Measurements from ENCODE around the gene COL15A1.

The COL15A1 gene

GRCh38 chr9:99057665-99058625 lies 114.2 kb downstream of the COL15A1 start:
- no peak overlapping the region for H3K9ac ChIP-seq (ENCODE audit: low read length)
- no peak for TF ChIP-seq EZH2phosphoT487 (IDR thresholded peaks at IDR 0.05; ENCODE audit: low read length)
- peak overlapping the region; percentile 23 for H3K4me2 ChIP-seq (ENCODE audit: low read depth, low read length)
- peak; percentile 84 for DNase-seq
- H3K79me2 ChIP-seq (ENCODE audit: low read length): no peaks in the 10 kb centered on the region
- H3K36me3 ChIP-seq (replicated peaks; ENCODE audit: insufficient read depth, low read length): no peaks in the 10 kb centered on the region
- H3K9me2 ChIP-seq (replicated peaks; ENCODE audit: insufficient read depth, low read length): no peaks in the 10 kb centered on the region
- H3K27me3 ChIP-seq (replicated peaks; ENCODE audit: insufficient read depth, low read length): no peaks in the 10 kb centered on the region
- H3K27ac ChIP-seq (ENCODE audit: low read length): no peak overlapping the region; the same call in 1 of the 2 replicates
- H3K4me1 ChIP-seq (ENCODE audit: low read length): peaks cover 41% of the 10 kb centered on the region
- H3K4me3 ChIP-seq (ENCODE audit: low read length): no peak overlapping the region
- H2AFZ ChIP-seq (ENCODE audit: low read length): no peak overlapping the region
- no peaks in the 10 kb centered on the region for H3K9me3 ChIP-seq (replicated peaks; ENCODE audit: insufficient read depth, low read length)
- peaks cover 8% of the 10 kb centered on the region; the same call in 1 of the 2 replicates for H3F3A ChIP-seq (ENCODE audit: insufficient read depth, low read length)
- H4K20me1 ChIP-seq (ENCODE audit: insufficient read depth, low read length): no peaks in the 10 kb centered on the region

- no peak overlapping the region for H3K27ac ChIP-seq (ENCODE audit: low read length)
Measured at GRCh38 chr9:99058964-99059921, 115.5 kb downstream of the COL15A1 start.

GRCh38 chr9:99060621-99061020 lies 116.9 kb downstream of the COL15A1 start:
- Histone ChIP-seq H3K9me3 (replicated peaks; ENCODE audit: insufficient read depth, low read length) (no peaks in the 10 kb centered on the region), H3K27ac (ENCODE audit: low read length) (no peak overlapping the region), H3K4me1 (ENCODE audit: low read length) (peaks cover 31% of the 10 kb centered on the region), H3K4me3 (ENCODE audit: low read length) (no peak overlapping the region), H2AFZ (ENCODE audit: low read length) (no peak overlapping the region), H3F3A (ENCODE audit: insufficient read depth, low read length) (peaks cover 8% of the 10 kb centered on the region; the same call in 1 of the 2 replicates), H4K20me1 (ENCODE audit: insufficient read depth, low read length) (no peaks in the 10 kb centered on the region), H3K9ac (ENCODE audit: low read length) (no peak overlapping the region), H3K27me3 (replicated peaks; ENCODE audit: insufficient read depth, low read length) (no peaks in the 10 kb centered on the region), H3K9me2 (replicated peaks; ENCODE audit: insufficient read depth, low read length) (no peaks in the 10 kb centered on the region), H3K4me2 (ENCODE audit: low read depth, low read length) (no peak overlapping the region), H3K79me2 (ENCODE audit: low read length) (no peaks in the 10 kb centered on the region), H3K36me3 (replicated peaks; ENCODE audit: insufficient read depth, low read length) (no peaks in the 10 kb centered on the region)
- TF ChIP-seq EZH2 (optimal IDR thresholded peaks at IDR 0.05; ENCODE audit: low read depth, low read length) (no peak), CTCF (IDR thresholded peaks at IDR 0.05; ENCODE audit: low read length) (no peak)
- no peak for DNase-seq

More at GRCh38 chr9:99058964-99059921, 115.5 kb downstream of the COL15A1 start:
- H3K9me2 ChIP-seq (replicated peaks; ENCODE audit: insufficient read depth, low read length): no peaks in the 10 kb centered on the region
- H2AFZ ChIP-seq (ENCODE audit: low read length): no peak overlapping the region
- TF ChIP-seq EZH2phosphoT487 (IDR thresholded peaks at IDR 0.05; ENCODE audit: low read length) (no peak), CTCF (IDR thresholded peaks at IDR 0.05; ENCODE audit: low read length) (no peak), EZH2 (optimal IDR thresholded peaks at IDR 0.05; ENCODE audit: low read depth, low read length) (no peak)
- peaks cover 8% of the 10 kb centered on the region; the same call in 1 of the 2 replicates for H3F3A ChIP-seq (ENCODE audit: insufficient read depth, low read length)
- no peaks in the 10 kb centered on the region for H3K9me3 ChIP-seq (replicated peaks; ENCODE audit: insufficient read depth, low read length)
- H3K36me3 ChIP-seq (replicated peaks; ENCODE audit: insufficient read depth, low read length): no peaks in the 10 kb centered on the region
- no peaks in the 10 kb centered on the region for H4K20me1 ChIP-seq (ENCODE audit: insufficient read depth, low read length)
- no peak for DNase-seq
- no peak overlapping the region for H3K4me3 ChIP-seq (ENCODE audit: low read length)
- H3K9ac ChIP-seq (ENCODE audit: low read length): no peak overlapping the region
- no peaks in the 10 kb centered on the region for H3K27me3 ChIP-seq (replicated peaks; ENCODE audit: insufficient read depth, low read length)
- H3K79me2 ChIP-seq (ENCODE audit: low read length): no peaks in the 10 kb centered on the region
- peaks cover 31% of the 10 kb centered on the region for H3K4me1 ChIP-seq (ENCODE audit: low read length)
- no peak overlapping the region for H3K4me2 ChIP-seq (ENCODE audit: low read depth, low read length)
